HG02798 (cell line): Measurements from ENCODE around the gene MARK2.

Source experiments
- ATAC-seq: cut with Tn5 transposase; IDR thresholded peaks from one replicate; pipeline ENCODE4 v1.9.1; 2021; ENCODE audit warnings: mild to moderate bottlenecking; ENCODE audit not compliant: unreplicated experiment, poor library complexity

The MARK2 gene

GRCh38 chr11:63951779-63952536 lies 113.0 kb downstream of the MARK2 start:
- ATAC-seq, result no peak

DNA sequence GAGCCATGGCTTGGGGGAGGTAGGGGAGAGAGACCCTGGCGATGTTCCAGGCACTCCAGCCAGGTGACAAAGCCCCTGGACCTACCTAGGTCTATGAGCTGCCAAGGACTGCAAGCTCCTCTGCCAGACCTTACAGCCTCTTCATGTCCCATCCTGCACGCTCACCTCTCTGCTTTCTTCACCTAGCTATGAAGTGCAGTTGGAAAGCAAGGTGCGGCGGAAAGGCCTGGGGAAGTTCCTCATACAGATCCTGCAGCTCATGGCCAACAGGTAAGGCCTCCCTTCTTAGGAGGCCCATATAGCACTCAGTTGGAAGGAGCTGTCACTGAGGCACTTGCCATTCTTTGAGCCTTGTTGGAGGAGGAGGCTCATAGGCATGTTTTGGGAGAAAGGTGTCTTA lies 113.7 kb downstream of the MARK2 start:
- no peak for ATAC-seq

- ATAC-seq, result no peak
Measured at GRCh38 chr11:63958008-63958407, 119.1 kb downstream of the MARK2 start.
